Neutrophil (primary cell): ENCODE measurements around the gene FAM174C.

Experiments
- H3K27ac ChIP-seq: fragments of 200-600 bp; sonication (generic); 2 replicates; pipeline ENCODE4 v1.5.1; 2016; ENCODE audit warnings: mild to moderate bottlenecking, moderate library complexity
- H3K27me3 ChIP-seq: fragments of 200-600 bp; sonication (generic); 2 replicates; pipeline ENCODE4 v1.6.0; 2016; ENCODE audit warnings: mild to moderate bottlenecking
- H3K36me3 ChIP-seq: fragments of 200-600 bp; sonication (generic); 2 replicates; pipeline ENCODE4 v1.5.1; 2017
- H3K4me1 ChIP-seq, 2 experiments: fragments of 200-600 bp in 1 of 2; sonication (generic) in 1 of 2; 1 replicate in 1 of 2; 2 replicates in 1 of 2; pipeline versions ENCODE4 v1.5.1 to v1.6.1; 2013 to 2016; ENCODE audit warnings: low read depth in 1 of 2, low read length in 1 of 2, mild to moderate bottlenecking in 1 of 2, moderate library complexity in 1 of 2; ENCODE audit not compliant: control insufficient read depth in 1 of 2, insufficient read depth in 1 of 2
- H3K4me3 ChIP-seq, 2 experiments: fragments of 200-600 bp in 1 of 2; sonication (generic) in 1 of 2; 1 replicate in 1 of 2; 2 replicates in 1 of 2; pipeline ENCODE4 v1.5.1; 2013 to 2016; ENCODE audit warnings: low read depth in 1 of 2, low read length in 1 of 2, mild to moderate bottlenecking in 1 of 2, moderate library complexity in 1 of 2
- H3K9me3 ChIP-seq: fragments of 200-600 bp; sonication (generic); 2 replicates; pipeline ENCODE4 v1.5.1; 2016
- TF ChIP-seq, protein P1 (sequence below): fragments of 200-600 bp; sonication (generic); IDR thresholded peaks from 2 replicates; pipeline ENCODE4 v1.5.1; 2016; ENCODE audit warnings: antibody characterized with exemption

Gene FAM174C

DNA sequence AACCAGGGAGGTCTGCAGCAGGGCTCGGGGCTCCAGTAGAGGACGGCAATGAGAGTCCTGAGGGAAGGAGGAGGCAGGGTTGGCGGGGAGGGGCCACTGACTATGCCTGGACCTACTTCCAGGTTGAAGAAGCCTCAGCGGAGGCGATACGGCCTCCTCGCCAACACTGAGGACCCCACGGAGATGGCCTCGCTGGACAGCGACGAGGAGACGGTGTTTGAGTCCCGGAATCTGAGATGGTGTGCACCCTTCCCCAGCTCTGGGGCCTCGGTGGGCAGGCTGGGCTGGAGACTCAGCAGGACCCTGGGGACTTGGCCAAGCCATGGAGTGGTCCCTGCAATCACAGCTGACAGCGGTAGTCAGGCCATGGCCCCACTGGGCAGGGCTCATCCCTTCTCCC is 1.7 kb downstream of the FAM174C start:
- peak overlapping the region; percentile 99 for H3K27ac ChIP-seq
- peaks cover 43 to 49% of the 10 kb centered on the region in 2 experiments for H3K4me1 ChIP-seq
- H3K36me3 ChIP-seq, result peaks cover 38% of the 10 kb centered on the region

DNA sequence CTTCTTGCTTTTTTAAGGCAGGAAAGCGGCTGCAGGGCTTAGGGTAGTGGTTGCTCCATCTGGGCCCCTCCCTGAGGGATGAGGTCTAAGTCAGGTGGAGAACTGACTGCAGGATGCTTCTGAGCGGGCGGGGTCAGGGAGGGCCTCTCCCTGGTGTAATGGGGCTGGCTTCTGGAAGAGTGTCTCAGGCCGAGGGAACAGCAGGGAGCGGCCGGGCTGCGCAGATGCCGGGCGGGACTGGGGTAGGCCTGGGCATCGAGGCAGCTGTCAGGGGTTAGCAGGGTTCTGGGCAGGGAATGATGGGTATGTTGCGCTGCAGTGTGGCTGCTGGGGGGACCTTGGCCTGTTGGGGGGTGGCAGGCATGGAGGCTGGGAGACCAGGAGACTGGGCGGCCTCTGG is 2.7 kb downstream of the FAM174C start:
- peaks cover 6% of the 10 kb centered on the region for H3K27me3 ChIP-seq
- no peaks in the 10 kb centered on the region for H3K9me3 ChIP-seq
- no peak overlapping the region for H3K27ac ChIP-seq
- H3K4me3 ChIP-seq, result no peak overlapping the region
- H3K36me3 ChIP-seq, result peaks cover 28% of the 10 kb centered on the region
- peaks cover 33 to 39% of the 10 kb centered on the region in 2 experiments for H3K4me1 ChIP-seq
- TF ChIP-seq, protein P1, sequence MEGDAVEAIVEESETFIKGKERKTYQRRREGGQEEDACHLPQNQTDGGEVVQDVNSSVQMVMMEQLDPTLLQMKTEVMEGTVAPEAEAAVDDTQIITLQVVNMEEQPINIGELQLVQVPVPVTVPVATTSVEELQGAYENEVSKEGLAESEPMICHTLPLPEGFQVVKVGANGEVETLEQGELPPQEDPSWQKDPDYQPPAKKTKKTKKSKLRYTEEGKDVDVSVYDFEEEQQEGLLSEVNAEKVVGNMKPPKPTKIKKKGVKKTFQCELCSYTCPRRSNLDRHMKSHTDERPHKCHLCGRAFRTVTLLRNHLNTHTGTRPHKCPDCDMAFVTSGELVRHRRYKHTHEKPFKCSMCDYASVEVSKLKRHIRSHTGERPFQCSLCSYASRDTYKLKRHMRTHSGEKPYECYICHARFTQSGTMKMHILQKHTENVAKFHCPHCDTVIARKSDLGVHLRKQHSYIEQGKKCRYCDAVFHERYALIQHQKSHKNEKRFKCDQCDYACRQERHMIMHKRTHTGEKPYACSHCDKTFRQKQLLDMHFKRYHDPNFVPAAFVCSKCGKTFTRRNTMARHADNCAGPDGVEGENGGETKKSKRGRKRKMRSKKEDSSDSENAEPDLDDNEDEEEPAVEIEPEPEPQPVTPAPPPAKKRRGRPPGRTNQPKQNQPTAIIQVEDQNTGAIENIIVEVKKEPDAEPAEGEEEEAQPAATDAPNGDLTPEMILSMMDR, result no peak

More for the DNA sequence above, 1.7 kb downstream of the FAM174C start:
- Histone ChIP-seq H3K4me3 (no peak overlapping the region), H3K9me3 (no peaks in the 10 kb centered on the region), H3K27me3 (no peaks in the 10 kb centered on the region)
- TF ChIP-seq, protein P1, result no peak

DNA sequence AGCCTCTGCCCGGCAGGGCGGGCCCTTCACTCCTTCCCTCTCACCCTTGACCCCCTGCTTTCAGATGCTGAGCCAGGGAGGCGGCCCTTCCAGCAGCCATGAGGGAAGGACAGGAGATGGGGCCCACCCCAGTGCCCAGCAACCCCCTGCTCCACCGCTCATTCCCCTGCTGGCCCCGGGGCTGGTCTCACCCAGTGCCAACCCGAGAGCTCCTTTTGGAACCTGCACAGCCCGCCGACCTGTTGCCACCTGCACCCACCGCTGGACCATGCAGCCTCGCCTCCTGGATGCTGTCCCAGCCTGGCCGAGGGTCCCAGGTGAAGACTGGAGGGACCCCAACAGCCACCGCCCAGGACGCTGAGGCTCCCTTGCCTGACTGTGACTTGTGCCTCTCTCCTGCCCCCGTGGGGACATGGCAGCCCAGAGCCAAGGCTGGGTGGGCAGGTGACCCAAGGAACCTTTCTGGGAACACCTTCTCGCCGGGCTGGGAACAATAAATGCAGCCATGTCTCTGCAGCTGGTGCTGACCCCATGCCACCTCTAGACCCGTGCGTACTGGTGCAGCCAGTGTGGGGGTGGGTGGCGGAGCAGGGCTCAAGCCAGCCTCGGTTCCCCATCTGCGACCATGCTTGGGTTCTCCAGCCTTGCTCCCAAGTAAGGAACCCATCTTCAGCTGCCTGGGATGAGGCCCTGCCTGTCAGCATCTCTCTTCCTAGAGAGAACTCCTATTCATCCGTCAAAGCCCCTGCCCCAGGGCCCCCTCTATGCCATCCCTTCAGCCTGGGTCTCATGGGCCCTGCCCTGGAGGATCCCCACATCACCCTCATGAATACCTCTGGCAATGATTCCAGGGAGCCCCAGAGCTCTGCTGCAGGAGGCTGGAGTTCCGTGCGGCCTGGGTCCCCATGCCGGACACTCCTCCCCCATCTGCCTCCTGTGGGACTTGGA is 3.7 kb downstream of the FAM174C start:
- H3K27me3 ChIP-seq, result peaks cover 15% of the 10 kb centered on the region
- peaks cover 19% of the 10 kb centered on the region for H3K36me3 ChIP-seq
- peaks cover 24 to 30% of the 10 kb centered on the region in 2 experiments for H3K4me1 ChIP-seq

DNA sequence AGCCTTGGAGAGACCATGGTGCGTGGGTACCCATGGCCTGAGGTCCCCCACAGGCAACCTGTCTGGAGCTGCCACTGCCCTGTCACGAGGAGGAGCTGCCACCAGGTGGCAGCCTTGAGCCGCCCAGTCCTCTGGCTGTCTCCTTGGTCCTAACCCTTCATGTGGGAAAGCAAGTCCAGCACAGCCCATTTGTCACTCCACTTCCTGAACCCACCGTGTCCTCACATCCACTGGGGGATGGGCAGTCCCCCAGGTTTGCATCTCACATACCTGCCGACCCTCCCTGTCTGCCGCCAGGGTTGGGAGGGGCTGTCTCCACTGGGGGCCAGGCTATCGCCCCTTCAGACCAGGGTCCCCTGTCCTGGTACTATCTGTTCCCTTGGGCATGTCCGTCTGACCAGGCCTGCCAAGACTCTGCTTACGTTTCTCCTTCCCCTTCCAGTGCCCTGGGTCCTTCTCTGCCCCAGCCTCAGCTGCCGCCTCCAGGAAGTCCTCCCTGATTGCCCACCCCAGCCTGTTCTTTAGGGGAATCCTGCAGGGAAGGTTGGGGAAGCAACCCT is 4.5 kb downstream of the FAM174C start:
- Histone ChIP-seq H3K27ac (no peak overlapping the region), H3K4me1 (peaks cover 15 to 21% of the 10 kb centered on the region in 2 experiments), H3K9me3 (no peaks in the 10 kb centered on the region), H3K4me3 (no peak overlapping the region), H3K27me3 (peaks cover 24% of the 10 kb centered on the region), H3K36me3 (peaks cover 10% of the 10 kb centered on the region)
- TF ChIP-seq, protein P1, result peak; percentile 88

More for the DNA sequence above, 3.7 kb downstream of the FAM174C start:
- Histone ChIP-seq H3K27ac (no peak overlapping the region), H3K9me3 (no peaks in the 10 kb centered on the region), H3K4me3 (no peak overlapping the region)
- TF ChIP-seq, protein P1, result no peak

DNA sequence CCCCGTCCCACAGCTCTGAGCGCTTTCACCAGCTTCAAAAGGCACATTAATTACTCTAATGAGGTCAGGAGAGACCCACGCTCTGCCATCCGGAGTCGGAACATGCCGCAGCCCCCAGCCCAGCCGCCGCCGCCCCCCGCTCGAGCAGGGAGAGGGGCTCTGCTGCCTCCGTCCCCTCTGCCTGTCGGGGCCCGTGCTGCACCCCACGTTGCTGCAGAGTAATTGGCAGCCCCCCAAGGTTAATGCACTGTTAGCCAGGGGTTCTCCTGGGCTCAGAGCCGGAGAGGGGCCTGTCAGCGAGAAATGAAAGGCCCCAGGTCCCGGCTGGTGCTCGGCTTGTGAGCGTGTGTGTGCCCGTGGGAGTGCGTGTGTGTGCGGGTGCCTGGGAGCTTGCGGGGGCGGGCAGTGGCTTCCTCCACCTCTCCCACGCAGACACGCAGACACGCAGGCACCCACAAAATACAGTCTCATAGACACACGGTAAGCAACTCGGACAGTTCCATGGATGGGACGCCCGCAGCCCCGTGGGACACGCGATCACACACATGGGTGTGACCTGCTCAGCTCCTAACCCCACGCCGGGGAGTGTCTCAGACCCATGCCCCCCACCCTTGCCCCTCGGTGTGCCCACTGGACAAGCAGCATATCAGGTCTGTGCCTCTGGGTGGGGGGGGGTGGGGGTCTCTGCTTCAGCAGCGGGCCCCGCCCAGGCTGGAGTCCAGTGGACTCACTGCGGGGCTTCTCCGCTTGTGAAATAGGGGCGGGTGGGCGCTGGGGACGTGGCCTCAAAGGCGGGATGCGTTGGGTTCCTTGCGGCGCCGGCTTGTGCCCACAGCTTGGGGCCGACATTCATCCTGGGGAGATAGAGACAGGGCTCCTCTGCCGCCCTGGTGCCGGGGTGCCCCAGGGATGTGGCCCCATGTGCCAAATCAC is 5.6 kb downstream of the FAM174C start:
- TF ChIP-seq, protein P1, result no peak
- H3K4me1 ChIP-seq, result peaks cover 12 to 13% of the 10 kb centered on the region in 2 experiments
- no peak overlapping the region for H3K27ac ChIP-seq

More for the DNA sequence above, 5.6 kb downstream of the FAM174C start:
- Histone ChIP-seq H3K27me3 (peaks cover 32% of the 10 kb centered on the region), H3K9me3 (no peaks in the 10 kb centered on the region), H3K36me3 (peaks cover 7% of the 10 kb centered on the region), H3K4me3 (no peak overlapping the region)
